IPS-15b (cell line): ENCODE measurements around the gene CDH12.
"Not testable (repeated sequence)": the region's sequence is repeated elsewhere in the genome, so short reads cannot be mapped to it uniquely, and the experiment has no call there.

Source experiments
- H3K27me3 ChIP-seq: one replicate; pipeline ENCODE4 v1.6.1; 2013; ENCODE audit warnings: low read length; ENCODE audit not compliant: control insufficient read depth, insufficient read depth
- H3K36me3 ChIP-seq: one replicate; pipeline ENCODE4 v1.6.1; 2013; ENCODE audit warnings: low read length; ENCODE audit not compliant: control insufficient read depth, insufficient read depth
- H3K4me1 ChIP-seq: one replicate; pipeline ENCODE4 v1.6.1; 2013; ENCODE audit warnings: mild to moderate bottlenecking, low read length; ENCODE audit not compliant: control insufficient read depth, insufficient read depth
- H3K4me3 ChIP-seq: one replicate; pipeline ENCODE4 v1.5.1; 2013; ENCODE audit warnings: low read depth, low read length
- H3K9ac ChIP-seq: one replicate; pipeline ENCODE4 v1.6.1; 2013; ENCODE audit warnings: low read depth, mild to moderate bottlenecking, low read length
- H3K9me3 ChIP-seq: one replicate; pipeline ENCODE4 v1.6.1; 2013; ENCODE audit warnings: mild to moderate bottlenecking, low read length; ENCODE audit not compliant: control insufficient read depth, insufficient read depth

CDH12 gene

GRCh38 chr5:22644859-22645258 lies 208.3 kb downstream of the CDH12 start:
- H3K36me3 ChIP-seq = no peaks in the 10 kb centered on the region
- no peak overlapping the region for H3K4me3 ChIP-seq
- H3K4me1 ChIP-seq = no peaks in the 10 kb centered on the region
- no peak overlapping the region for H3K9ac ChIP-seq
- H3K9me3 ChIP-seq = no peaks in the 10 kb centered on the region
- H3K27me3 ChIP-seq = no peaks in the 10 kb centered on the region

- Histone ChIP-seq H3K4me1 (no peaks in the 10 kb centered on the region), H3K36me3 (no peaks in the 10 kb centered on the region), H3K9ac (no peak overlapping the region), H3K4me3 (no peak overlapping the region), H3K27me3 (no peaks in the 10 kb centered on the region), H3K9me3 (no peaks in the 10 kb centered on the region)
These were observed 209.8 kb downstream of the CDH12 start for GRCh38 chr5:22643356-22643755.

- H3K27me3 ChIP-seq = no peaks in the 10 kb centered on the region
- H3K4me1 ChIP-seq = peaks cover 5% of the 10 kb centered on the region
- no peak overlapping the region for H3K9ac ChIP-seq
- H3K36me3 ChIP-seq = no peaks in the 10 kb centered on the region
- H3K9me3 ChIP-seq = no peaks in the 10 kb centered on the region
- H3K4me3 ChIP-seq = no peak overlapping the region
These were observed 221.5 kb downstream of the CDH12 start for GRCh38 chr5:22631683-22632082.

GRCh38 chr5:22627029-22627428 lies 226.1 kb downstream of the CDH12 start:
- Histone ChIP-seq H3K36me3 (no peaks in the 10 kb centered on the region), H3K27me3 (no peaks in the 10 kb centered on the region), H3K9me3 (no peaks in the 10 kb centered on the region), H3K4me1 (peaks cover 5% of the 10 kb centered on the region), H3K9ac (no peak overlapping the region), H3K4me3 (no peak overlapping the region)

GRCh38 chr5:22625451-22625850 lies 227.7 kb downstream of the CDH12 start:
- Histone ChIP-seq H3K27me3 (no peaks in the 10 kb centered on the region), H3K36me3 (no peaks in the 10 kb centered on the region), H3K4me3 (no peak overlapping the region), H3K4me1 (peaks cover 6% of the 10 kb centered on the region), H3K9me3 (no peaks in the 10 kb centered on the region), H3K9ac (no peak overlapping the region)

GRCh38 chr5:22621084-22621483 lies 232.1 kb downstream of the CDH12 start:
- Histone ChIP-seq H3K27me3 (no peaks in the 10 kb centered on the region), H3K4me1 (peaks cover 10% of the 10 kb centered on the region), H3K9me3 (no peaks in the 10 kb centered on the region), H3K4me3 (no peak overlapping the region), H3K36me3 (no peaks in the 10 kb centered on the region), H3K9ac (no peak overlapping the region)

- Histone ChIP-seq H3K4me3 (no peak overlapping the region), H3K36me3 (no peaks in the 10 kb centered on the region), H3K9ac (no peak overlapping the region), H3K4me1 (peaks cover 9% of the 10 kb centered on the region), H3K9me3 (no peaks in the 10 kb centered on the region), H3K27me3 (peaks cover 10% of the 10 kb centered on the region)
These were observed 237.2 kb downstream of the CDH12 start for GRCh38 chr5:22615964-22616363.

GRCh38 chr5:22614486-22615094 lies 238.6 kb downstream of the CDH12 start:
- Histone ChIP-seq H3K27me3 (peaks cover 10% of the 10 kb centered on the region), H3K36me3 (no peaks in the 10 kb centered on the region), H3K9me3 (no peaks in the 10 kb centered on the region), H3K4me1 (no peaks in the 10 kb centered on the region), H3K4me3 (no peak overlapping the region), H3K9ac (no peak overlapping the region)

GRCh38 chr5:22612928-22613327 lies 240.2 kb downstream of the CDH12 start:
- Histone ChIP-seq H3K9ac (no peak overlapping the region), H3K36me3 (no peaks in the 10 kb centered on the region), H3K9me3 (peaks cover 3% of the 10 kb centered on the region), H3K27me3 (peaks cover 10% of the 10 kb centered on the region), H3K4me1 (no peaks in the 10 kb centered on the region), H3K4me3 (no peak overlapping the region)

GRCh38 chr5:22611327-22611726 lies 241.8 kb downstream of the CDH12 start:
- peaks cover 3% of the 10 kb centered on the region for H3K9me3 ChIP-seq
- H3K36me3 ChIP-seq = no peaks in the 10 kb centered on the region
- no peak overlapping the region for H3K4me3 ChIP-seq
- H3K9ac ChIP-seq = no peak overlapping the region
- peaks cover 10% of the 10 kb centered on the region for H3K27me3 ChIP-seq
- no peaks in the 10 kb centered on the region for H3K4me1 ChIP-seq

- not testable (repeated sequence) for H3K9me3 ChIP-seq, H3K36me3 ChIP-seq, H3K4me3 ChIP-seq, H3K4me1 ChIP-seq, H3K9ac ChIP-seq, H3K27me3 ChIP-seq
These were observed 245.6 kb downstream of the CDH12 start for GRCh38 chr5:22607498-22607897.

- Histone ChIP-seq H3K4me1 (no peaks in the 10 kb centered on the region), H3K9me3 (peaks cover 3% of the 10 kb centered on the region), H3K27me3 (no peaks in the 10 kb centered on the region), H3K9ac (no peak overlapping the region), H3K36me3 (no peaks in the 10 kb centered on the region), H3K4me3 (no peak overlapping the region)
These were observed 247.7 kb downstream of the CDH12 start for GRCh38 chr5:22605473-22605872.
